Renal cortical epithelial cell (primary cell): Measurements from ENCODE around the gene PAK3. TPM values are rescaled to one million over a fixed set of nuclear protein-coding genes. Genes with fewer than 3 reads are reported as not detected.

ENCODE experiments used
- DNase-seq: peaks from one replicate; pipeline ENCODE4 v3.0.0-alpha.2; 2011; ENCODE audit warnings: low read depth
- total RNA-seq: library from RNA; depleted of rRNA; stranded (reverse); fragments of >200 nt; gene quantifications from 2 replicates; pipeline ENCODE4 v1.2.3, GENCODE V29; 2014

Gene PAK3
- total RNA-seq, 1 donor from 2014 or later = 9.2 TPM

- peak; percentile 27 for DNase-seq
Observed at GRCh38 chrX:111131572-111131971, 35.6 kb downstream of the PAK3 start.

GRCh38 chrX:111133389-111133788 is 37.4 kb downstream of the PAK3 start:
- peak; percentile 23 for DNase-seq

GRCh38 chrX:111145878-111146277 is 49.9 kb downstream of the PAK3 start:
- DNase-seq = no peak

GRCh38 chrX:111151764-111152163 is 55.8 kb downstream of the PAK3 start:
- DNase-seq = peak; percentile 21

- no peak for DNase-seq
Observed at GRCh38 chrX:111159232-111159631, 63.2 kb downstream of the PAK3 start.

- peak; percentile 8 for DNase-seq
Observed at GRCh38 chrX:111164728-111165127, 68.7 kb downstream of the PAK3 start.

- DNase-seq = no peak
Observed at GRCh38 chrX:111165902-111166301, 69.9 kb downstream of the PAK3 start.

- no peak for DNase-seq
Observed at GRCh38 chrX:111167334-111167733, 71.3 kb downstream of the PAK3 start.

GRCh38 chrX:111168314-111168713 is 72.3 kb downstream of the PAK3 start:
- DNase-seq = peak; percentile 17

- DNase-seq = no peak
Observed at GRCh38 chrX:111169141-111169540, 73.2 kb downstream of the PAK3 start.

- DNase-seq = peak; percentile 53
Observed at GRCh38 chrX:111170017-111170416, 74.0 kb downstream of the PAK3 start.

- no peak for DNase-seq
Observed at GRCh38 chrX:111180750-111181240, 84.8 kb downstream of the PAK3 start.

- no peak for DNase-seq
Observed at GRCh38 chrX:111181951-111182350, 86.0 kb downstream of the PAK3 start.

- peak; percentile 10 for DNase-seq
Observed at GRCh38 chrX:111182997-111183396, 87.0 kb downstream of the PAK3 start.

GRCh38 chrX:111191598-111191997 is 95.6 kb downstream of the PAK3 start:
- no peak for DNase-seq

GRCh38 chrX:111199505-111199904 is 103.5 kb downstream of the PAK3 start:
- DNase-seq = no peak

GRCh38 chrX:111200327-111200726 is 104.3 kb downstream of the PAK3 start:
- no peak for DNase-seq

GRCh38 chrX:111207851-111208250 is 111.9 kb downstream of the PAK3 start:
- DNase-seq = no peak

GRCh38 chrX:111216293-111216801 is 120.4 kb downstream of the PAK3 start:
- DNase-seq = no peak

- peak; percentile 12 for DNase-seq
Observed at GRCh38 chrX:111244235-111244750, 148.3 kb downstream of the PAK3 start.

- peak; percentile 34 for DNase-seq
Observed at GRCh38 chrX:111254896-111255693, 159.1 kb downstream of the PAK3 start.

GRCh38 chrX:111257733-111258132 is 161.7 kb downstream of the PAK3 start:
- no peak for DNase-seq

GRCh38 chrX:111259559-111259958 is 163.6 kb downstream of the PAK3 start:
- DNase-seq = no peak
